Measurements from ENCODE around the gene GABRG3.

GRCh38 chr15:26939398-26939797 lies 31.6 kb upstream of the GABRG3 start:
- TF ChIP-seq CTCF (IDR thresholded peaks at IDR 0.05) (no peak), POLR2A (IDR thresholded peaks at IDR 0.05) (no peak)

Data from adrenal gland (tissue), 5 donors.